Skeletal muscle tissue (tissue), 4 donors: Measurements from ENCODE around the gene NECTIN2. TPM values are rescaled to one million over a fixed set of nuclear protein-coding genes. Genes with fewer than 3 reads are reported as not detected.
A peak's percentile ranks its signal among the peaks of the same experiment; 100 is the strongest.

ENCODE experiments used
- H3K27ac ChIP-seq: one replicate; pipeline ENCODE4 v1.7.0; 2013; ENCODE audit warnings: mild to moderate bottlenecking, low read depth, low read length, inconsistent platforms
- H3K27me3 ChIP-seq, 3 donors: one replicate each; pipeline ENCODE4 v1.7.0; 2013; ENCODE audit warnings: low read length in 3 of 3; ENCODE audit not compliant: control insufficient read depth in 3 of 3, insufficient read depth in 3 of 3
- H3K36me3 ChIP-seq, 3 donors: one replicate each; pipeline ENCODE4 v1.7.0; 2013; ENCODE audit warnings: low read length in 3 of 3; ENCODE audit not compliant: control insufficient read depth in 3 of 3, insufficient read depth in 3 of 3
- H3K4me1 ChIP-seq, 3 donors: one replicate each; pipeline ENCODE4 v1.7.0; 2013; ENCODE audit warnings: low read length in 3 of 3, mild to moderate bottlenecking in 3 of 3; ENCODE audit not compliant: control insufficient read depth in 3 of 3, insufficient read depth in 3 of 3
- H3K4me3 ChIP-seq, 3 donors: one replicate each; pipeline ENCODE4 v1.7.0; 2013; ENCODE audit warnings: low read length in 3 of 3
- H3K9ac ChIP-seq, 3 donors: one replicate each; pipeline ENCODE4 v1.7.0; 2013; ENCODE audit warnings: low read length in 3 of 3, mild to moderate bottlenecking in 3 of 3, moderate library complexity in 2 of 3, low read depth in 1 of 3
- H3K9me3 ChIP-seq, 3 donors: one replicate each; pipeline ENCODE4 v1.7.0; 2013; ENCODE audit warnings: low read length in 3 of 3; ENCODE audit not compliant: control insufficient read depth in 3 of 3
- total RNA-seq: library from RNA; depleted of rRNA; stranded (reverse); fragments of >200 nt; gene quantifications from one replicate; pipeline ENCODE4 v1.2.3, GENCODE V29; 2014
- donor health status: Osteomylitis.

The NECTIN2 gene
- 31.8 TPM for total RNA-seq

DNA sequence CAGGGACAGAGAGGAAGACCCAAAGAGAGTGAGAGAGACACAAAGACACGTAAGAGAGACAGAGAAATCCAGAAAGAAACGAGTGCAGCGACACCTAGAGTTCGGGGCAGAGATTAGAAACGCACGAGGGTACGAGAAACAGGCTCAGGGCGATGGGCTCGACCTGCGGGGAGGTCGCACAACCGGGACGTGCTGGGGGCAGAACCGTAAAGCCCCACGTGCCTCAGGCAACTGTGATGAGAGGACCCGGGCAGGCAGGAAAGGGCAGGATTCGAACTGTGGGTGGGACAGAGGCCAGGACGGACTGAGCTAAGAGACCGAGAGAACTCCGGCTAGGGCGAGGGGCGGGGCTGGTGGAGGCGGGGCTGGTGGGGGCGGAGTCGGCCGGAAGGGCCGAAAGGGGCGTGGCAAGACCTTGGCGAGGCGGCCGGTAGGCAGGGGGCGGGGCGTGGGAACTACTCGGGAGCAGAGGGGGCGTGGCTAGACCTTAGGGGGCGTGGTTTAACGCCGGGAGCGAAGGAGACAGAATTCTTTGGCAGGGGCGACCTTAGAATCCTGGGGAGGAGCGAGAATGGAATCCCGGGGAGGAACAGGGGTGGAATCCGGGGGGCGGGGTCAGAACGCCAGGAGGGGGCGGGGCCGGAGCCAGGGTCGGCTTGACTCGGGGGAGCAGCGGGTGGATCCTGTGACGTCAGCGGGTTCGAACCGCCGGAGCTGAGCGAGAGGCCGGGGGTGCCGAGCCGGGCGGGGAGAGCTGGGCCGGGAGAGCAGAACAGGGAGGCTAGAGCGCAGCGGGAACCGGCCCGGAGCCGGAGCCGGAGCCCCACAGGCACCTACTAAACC lies at the start of gene NECTIN2:
NECTIN2 (plus strand) TSS at position 686 of the 843 bp plus-strand sequence. CDS start 229 bp downstream, outside the sequence.
- Histone ChIP-seq H3K9ac (peak within 1 kb of the TSS; percentile 86 to 94 (median 90)), H3K27ac (peak within 1 kb of the TSS; percentile 89), H3K9me3 (no peaks in the 10 kb centered on the region), H3K27me3 (no peaks in the 10 kb centered on the region), H3K4me3 (peak within 1 kb of the TSS; percentile 71 to 90 (median 85)), H3K36me3 (no peaks in the 10 kb centered on the region), H3K4me1 (peaks cover 23 to 34% (median 30%) of the 10 kb centered on the region in 3 donors)

DNA sequence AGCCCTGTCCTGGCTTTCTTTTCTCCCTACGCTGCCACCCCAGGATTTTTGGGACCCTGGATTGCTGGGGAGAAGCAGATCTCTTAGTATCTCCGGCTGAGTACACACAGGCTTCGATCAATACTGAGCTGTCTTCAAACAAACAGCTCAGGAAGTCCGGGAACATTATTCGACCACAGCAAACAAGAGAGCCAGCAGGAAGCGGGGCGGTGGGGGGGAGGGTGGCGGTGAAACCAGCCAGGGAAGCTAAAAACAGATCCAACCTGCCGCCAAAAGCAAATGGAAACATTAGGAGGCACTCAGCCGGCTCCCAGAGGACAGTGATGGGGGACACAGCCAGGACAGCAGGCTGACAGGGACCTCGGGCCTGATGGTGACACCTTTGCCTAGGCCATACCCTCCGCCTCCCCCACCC lies 49.4 kb upstream of the NECTIN2 start:
- Histone ChIP-seq H3K9me3 (no peaks in the 10 kb centered on the region), H3K9ac (peak overlapping the region in 2 of 3 donors; percentile 70 to 76), H3K4me3 (peak overlapping the region in 1 of 3 donors; percentile 45), H3K27ac (peak overlapping the region; percentile 86), H3K36me3 (no peaks in the 10 kb centered on the region), H3K27me3 (no peaks in the 10 kb centered on the region), H3K4me1 (peaks cover 11 to 18% (median 18%) of the 10 kb centered on the region in 3 donors)

DNA sequence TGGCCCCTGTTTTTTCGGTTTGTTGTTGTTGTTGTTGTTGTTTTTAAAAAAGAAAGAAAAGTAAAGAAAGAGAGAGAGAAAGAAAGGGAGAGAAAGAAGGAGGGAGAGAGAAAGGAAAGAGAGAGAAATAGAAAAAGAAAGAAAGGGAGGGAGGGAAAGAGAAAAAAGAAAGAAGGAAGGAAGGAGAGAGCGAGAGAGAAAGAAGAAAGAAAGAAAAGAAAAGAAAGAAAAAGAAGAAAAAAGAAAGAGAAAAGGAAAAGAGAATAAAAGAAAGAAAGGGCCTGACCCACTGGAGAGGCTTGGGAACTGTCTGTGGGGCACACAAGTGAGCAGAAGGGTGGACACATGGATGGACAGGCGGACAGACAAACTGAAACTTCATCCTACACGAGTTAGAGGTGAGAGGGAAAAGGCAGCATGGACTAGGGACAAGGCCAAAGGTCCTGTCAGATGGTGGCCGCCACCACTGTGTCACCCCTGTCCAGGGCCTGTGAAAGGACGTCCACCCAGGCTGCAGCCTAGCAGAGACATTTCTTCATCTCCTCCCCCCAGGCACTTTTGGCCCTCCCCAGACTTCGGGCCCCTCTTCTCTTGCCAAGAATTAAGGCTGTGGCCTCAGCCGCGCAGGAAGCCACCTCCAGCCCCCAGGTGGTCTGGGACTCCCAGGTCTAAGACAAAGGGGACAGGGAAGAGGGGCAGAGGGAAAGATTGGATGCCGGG lies 46.3 kb upstream of the NECTIN2 start:
- Histone ChIP-seq H3K27me3 (no peaks in the 10 kb centered on the region), H3K4me3 (no peak overlapping the region), H3K27ac (no peak overlapping the region), H3K36me3 (no peaks in the 10 kb centered on the region), H3K9ac (peak overlapping the region in 1 of 3 donors; percentile 45), H3K9me3 (no peaks in the 10 kb centered on the region), H3K4me1 (peaks cover 11 to 22% (median 22%) of the 10 kb centered on the region in 3 donors)

DNA sequence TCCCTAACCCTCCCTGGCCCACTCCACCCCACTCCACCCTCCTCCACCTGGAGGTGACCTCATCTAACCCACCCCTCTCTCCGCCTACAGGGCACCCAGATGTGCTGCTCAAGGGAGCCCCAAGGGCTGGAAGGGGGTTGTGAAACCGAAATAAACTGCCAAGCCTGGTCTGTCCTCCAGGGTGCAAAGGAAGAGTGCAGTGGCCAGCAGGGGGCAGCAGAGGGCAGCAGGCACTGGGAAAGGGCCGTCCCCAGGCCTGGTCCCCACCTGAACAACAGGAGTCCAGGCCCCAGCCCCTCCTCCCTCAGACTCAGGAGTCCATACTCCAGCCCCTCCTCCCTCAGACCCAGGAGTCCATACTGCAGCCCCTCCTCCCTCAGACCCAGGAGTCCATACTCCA lies 45.6 kb upstream of the NECTIN2 start:
- Histone ChIP-seq H3K27ac (no peak overlapping the region), H3K36me3 (no peaks in the 10 kb centered on the region), H3K4me1 (peaks cover 11 to 22% (median 22%) of the 10 kb centered on the region in 3 donors), H3K4me3 (no peak overlapping the region), H3K9me3 (no peaks in the 10 kb centered on the region), H3K9ac (peak overlapping the region in 1 of 3 donors; percentile 45), H3K27me3 (no peaks in the 10 kb centered on the region)

DNA sequence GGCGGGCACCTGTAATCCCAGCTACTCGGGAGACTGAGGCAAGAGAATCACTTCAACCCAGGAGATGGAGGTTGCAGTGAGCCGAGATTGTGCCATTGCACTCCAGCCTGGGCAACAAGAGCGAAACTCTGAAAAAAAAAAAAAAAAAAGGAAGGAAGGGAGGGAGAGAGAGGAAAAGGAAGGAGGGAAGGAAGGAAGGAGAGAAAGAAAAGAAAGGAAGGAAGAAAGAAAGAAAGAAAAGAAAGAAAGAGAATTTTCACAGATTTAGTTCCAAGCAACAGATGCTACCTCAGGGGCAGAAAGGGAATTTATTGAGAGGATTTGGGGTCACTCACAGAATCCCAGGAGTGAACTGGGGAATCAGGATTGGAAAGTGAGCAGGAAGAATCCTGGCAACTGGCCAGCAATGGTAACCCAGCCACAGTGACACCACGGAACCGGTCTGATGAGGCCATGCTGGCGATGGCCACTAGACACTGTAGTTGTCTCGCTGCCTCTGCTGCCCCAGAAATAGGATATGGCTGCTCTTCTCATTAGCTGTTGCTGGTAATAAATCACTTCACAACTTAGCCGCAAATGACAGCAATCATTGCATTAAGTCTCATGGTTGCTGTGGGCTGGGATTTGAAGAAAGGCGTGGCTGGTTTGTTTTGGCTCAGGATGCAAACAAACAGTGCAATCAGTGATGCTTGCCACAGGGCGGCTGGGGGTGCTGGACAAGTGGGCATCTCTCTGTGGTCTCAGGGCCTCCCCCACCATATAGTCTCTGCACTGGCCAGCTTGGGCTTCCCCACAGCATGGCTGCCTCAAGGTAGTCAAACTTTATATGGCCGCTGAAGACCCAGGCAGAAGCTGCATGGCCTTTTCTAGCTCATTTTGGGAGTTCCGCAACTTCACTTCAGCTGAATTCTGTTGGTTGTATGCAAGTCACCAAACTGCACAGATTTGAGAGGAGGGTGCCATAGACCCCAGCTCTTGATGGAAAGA lies 42.4 kb upstream of the NECTIN2 start:
- H3K9ac ChIP-seq = no peak overlapping the region
- peaks cover 11 to 18% (median 17%) of the 10 kb centered on the region in 3 donors for H3K4me1 ChIP-seq
- H3K9me3 ChIP-seq = no peaks in the 10 kb centered on the region
- H3K27me3 ChIP-seq = no peaks in the 10 kb centered on the region
- H3K36me3 ChIP-seq = no peaks in the 10 kb centered on the region
- no peak overlapping the region for H3K27ac ChIP-seq
- no peak overlapping the region for H3K4me3 ChIP-seq

DNA sequence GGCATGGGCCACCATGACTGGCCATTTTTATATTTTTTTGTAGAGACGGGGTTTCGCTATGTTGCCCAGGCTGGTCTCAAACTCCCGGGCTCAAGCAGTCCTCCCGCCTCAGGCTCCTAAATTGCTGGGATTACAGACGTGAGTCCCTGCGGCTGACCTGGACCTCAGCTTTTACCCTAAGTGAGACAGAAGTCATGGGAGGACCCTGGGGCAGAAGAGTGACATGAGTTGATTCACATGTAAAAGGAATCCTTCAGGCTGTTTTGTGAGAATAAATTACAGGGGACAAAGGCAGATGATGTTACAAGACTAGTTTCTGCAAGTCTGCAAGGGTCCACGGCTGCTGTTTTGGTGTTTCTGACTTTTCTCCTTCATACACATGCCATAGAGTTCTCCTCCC lies 39.8 kb upstream of the NECTIN2 start:
- Histone ChIP-seq H3K27ac (no peak overlapping the region), H3K9ac (no peak overlapping the region), H3K36me3 (peaks cover 0 to 3% (median 1%) of the 10 kb centered on the region in 3 donors), H3K4me3 (no peak overlapping the region), H3K9me3 (no peaks in the 10 kb centered on the region), H3K27me3 (no peaks in the 10 kb centered on the region), H3K4me1 (peaks cover 19 to 27% (median 25%) of the 10 kb centered on the region in 3 donors)

DNA sequence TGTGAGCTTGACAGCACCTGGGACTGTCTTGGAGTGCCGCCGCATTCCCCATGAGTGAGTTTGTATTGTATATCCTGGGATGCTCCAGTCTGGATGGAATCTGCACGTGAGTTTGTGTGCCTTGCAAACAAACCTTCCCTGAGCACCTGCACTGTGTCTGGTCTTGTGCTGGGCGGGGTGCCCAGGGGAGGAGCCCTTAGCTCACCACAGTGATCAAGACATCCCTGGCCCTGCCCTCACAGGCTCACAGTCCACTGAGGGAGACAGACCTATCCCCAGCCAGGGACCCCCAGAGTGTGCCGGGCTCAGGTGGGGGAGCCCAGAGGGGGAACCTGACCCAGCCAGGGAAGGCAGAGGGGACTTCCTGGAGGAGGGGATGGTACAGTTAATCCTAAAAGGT lies 38.9 kb upstream of the NECTIN2 start:
- no peaks in the 10 kb centered on the region for H3K27me3 ChIP-seq
- H3K27ac ChIP-seq = no peak overlapping the region
- peaks cover 19 to 27% (median 25%) of the 10 kb centered on the region in 3 donors for H3K4me1 ChIP-seq
- H3K9ac ChIP-seq = no peak overlapping the region
- no peaks in the 10 kb centered on the region for H3K9me3 ChIP-seq
- peaks cover 0 to 4% (median 4%) of the 10 kb centered on the region in 3 donors for H3K36me3 ChIP-seq
- no peak overlapping the region for H3K4me3 ChIP-seq

DNA sequence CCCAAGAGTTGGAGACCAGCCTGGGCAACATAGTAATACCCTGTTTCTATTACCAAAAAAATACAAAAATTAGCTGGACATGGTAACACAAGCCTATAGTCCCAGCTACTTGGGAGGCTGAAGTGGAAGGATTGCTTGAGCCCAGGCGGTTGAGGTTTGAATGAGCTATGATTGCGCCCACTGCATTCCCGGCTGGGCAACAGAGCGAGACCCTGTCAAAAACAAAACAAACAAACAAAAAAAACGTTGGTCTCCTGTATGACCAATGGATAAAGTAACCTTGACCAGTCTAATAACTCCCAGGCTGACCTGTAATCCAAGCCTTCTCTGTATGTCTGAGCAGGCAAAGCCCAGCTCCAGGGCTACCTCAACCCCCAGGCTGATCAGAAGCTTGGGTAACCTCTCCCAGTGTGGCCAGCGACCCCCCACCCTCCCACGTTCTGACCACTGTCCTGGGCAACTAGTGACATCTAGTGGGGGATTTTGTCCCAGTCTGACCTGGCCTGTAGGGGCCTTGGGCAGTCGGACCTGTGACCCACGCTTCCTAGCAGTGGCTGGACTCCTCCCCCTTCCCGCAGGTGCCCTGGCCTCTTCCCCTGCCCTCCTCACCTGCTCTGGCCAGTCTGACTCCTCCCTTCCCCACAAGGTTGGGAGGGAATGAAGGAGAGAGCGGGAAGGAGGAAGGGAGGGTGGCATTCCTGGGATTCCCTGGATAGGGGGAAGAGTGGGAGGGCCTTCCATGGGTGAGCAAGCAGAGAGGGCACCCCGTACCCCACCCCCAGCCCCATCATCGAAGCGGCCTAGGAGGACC lies 38.2 kb upstream of the NECTIN2 start:
- H3K4me1 ChIP-seq = peaks cover 19 to 27% (median 25%) of the 10 kb centered on the region in 3 donors
- H3K9me3 ChIP-seq = no peaks in the 10 kb centered on the region
- H3K27me3 ChIP-seq = no peaks in the 10 kb centered on the region
- H3K27ac ChIP-seq = peak overlapping the region; percentile 70
- peaks cover 0 to 4% (median 4%) of the 10 kb centered on the region in 3 donors for H3K36me3 ChIP-seq
- peak overlapping the region in 2 of 3 donors; percentile 7 to 77 for H3K9ac ChIP-seq
- peak overlapping the region in 2 of 3 donors; percentile 59 to 65 for H3K4me3 ChIP-seq
